HFFc6 (cell line): Measurements from ENCODE around the gene HUS1. TPM values are rescaled to one million over a fixed set of nuclear protein-coding genes. Genes with fewer than 3 reads are reported as not detected.

ENCODE experiments used
- DNase-seq: peaks from one replicate; pipeline ENCODE4 v3.0.0-alpha.2; 2018
- H3K27ac Mint-ChIP-seq: 2 replicates; pipeline ENCODE4 v1.8.0; 2020; ENCODE audit warnings: mild to moderate bottlenecking, mixed read lengths
- H3K27me3 Mint-ChIP-seq: 2 replicates; pipeline ENCODE4 v1.8.0; 2021; ENCODE audit warnings: mild to moderate bottlenecking, moderate library complexity, mixed read lengths; ENCODE audit not compliant: insufficient read depth
- H3K36me3 Mint-ChIP-seq: 2 replicates; pipeline ENCODE4 v1.8.0; 2021; ENCODE audit warnings: low read depth, mixed read lengths
- H3K4me1 Mint-ChIP-seq: 2 replicates; pipeline ENCODE4 v1.8.0; 2020; ENCODE audit warnings: low read depth, mixed read lengths
- H3K4me3 Mint-ChIP-seq: 2 replicates; pipeline ENCODE4 v1.8.0; 2020; ENCODE audit warnings: mild to moderate bottlenecking, moderate library complexity, mixed read lengths
- H3K9me3 Mint-ChIP-seq: 2 replicates; pipeline ENCODE4 v1.8.0; 2020; ENCODE audit warnings: mild to moderate bottlenecking, mixed read lengths
- total RNA-seq, 6 experiments: library from RNA; stranded (reverse); fragmentation: NEBNext Ultra II Directional; extraction: Animal tissue kit (Norgen Biotek cat#: 25700); gene quantifications; 2 replicates in 1 of 6; 3 replicates in 5 of 6; pipeline ENCODE4 v1.2.3, GENCODE V29; 2021
- TF ChIP-seq, protein P1 (sequence below): fragments of 200-600 bp; sonication (generic); IDR thresholded peaks from 2 replicates; pipeline ENCODE4 v1.5.0; 2021; ENCODE audit warnings: antibody characterized with exemption, mild to moderate bottlenecking

HUS1 gene
- total RNA-seq, 6 experiments from 2014 or later, result 27.8 to 39.2 (median 34.6) TPM

GRCh38 chr7:47937065-47937687 is 42.2 kb downstream of the HUS1 start:
- H3K4me3 Mint-ChIP-seq, result no peak overlapping the region
- H3K27ac Mint-ChIP-seq, result no peak overlapping the region
- no peak for DNase-seq
- peaks cover 26% of the 10 kb centered on the region for H3K4me1 Mint-ChIP-seq
- TF ChIP-seq, protein P1, sequence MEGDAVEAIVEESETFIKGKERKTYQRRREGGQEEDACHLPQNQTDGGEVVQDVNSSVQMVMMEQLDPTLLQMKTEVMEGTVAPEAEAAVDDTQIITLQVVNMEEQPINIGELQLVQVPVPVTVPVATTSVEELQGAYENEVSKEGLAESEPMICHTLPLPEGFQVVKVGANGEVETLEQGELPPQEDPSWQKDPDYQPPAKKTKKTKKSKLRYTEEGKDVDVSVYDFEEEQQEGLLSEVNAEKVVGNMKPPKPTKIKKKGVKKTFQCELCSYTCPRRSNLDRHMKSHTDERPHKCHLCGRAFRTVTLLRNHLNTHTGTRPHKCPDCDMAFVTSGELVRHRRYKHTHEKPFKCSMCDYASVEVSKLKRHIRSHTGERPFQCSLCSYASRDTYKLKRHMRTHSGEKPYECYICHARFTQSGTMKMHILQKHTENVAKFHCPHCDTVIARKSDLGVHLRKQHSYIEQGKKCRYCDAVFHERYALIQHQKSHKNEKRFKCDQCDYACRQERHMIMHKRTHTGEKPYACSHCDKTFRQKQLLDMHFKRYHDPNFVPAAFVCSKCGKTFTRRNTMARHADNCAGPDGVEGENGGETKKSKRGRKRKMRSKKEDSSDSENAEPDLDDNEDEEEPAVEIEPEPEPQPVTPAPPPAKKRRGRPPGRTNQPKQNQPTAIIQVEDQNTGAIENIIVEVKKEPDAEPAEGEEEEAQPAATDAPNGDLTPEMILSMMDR, result no peak
- H3K9me3 Mint-ChIP-seq, result no peaks in the 10 kb centered on the region
- no peaks in the 10 kb centered on the region for H3K36me3 Mint-ChIP-seq
- H3K27me3 Mint-ChIP-seq, result peaks cover 3% of the 10 kb centered on the region; the same call in 1 of the 2 replicates

DNA sequence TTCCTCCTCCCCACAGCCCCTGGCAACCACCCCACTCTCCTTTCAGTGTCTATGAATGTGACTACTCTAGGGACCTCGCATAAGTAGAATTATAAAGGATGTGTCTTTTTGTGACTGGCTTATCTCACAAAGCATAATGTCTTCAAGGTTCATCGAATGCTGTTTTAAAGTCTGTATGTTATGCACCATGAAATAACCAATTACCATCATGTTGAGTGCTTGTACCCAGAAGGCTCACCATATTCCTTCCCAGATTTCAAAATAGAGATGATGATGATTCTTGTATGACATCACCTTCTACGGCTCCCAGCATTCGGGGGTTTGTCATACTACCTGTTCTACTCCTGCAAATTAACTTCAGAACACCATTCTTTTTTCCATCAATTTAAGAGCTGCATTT is 43.1 kb downstream of the HUS1 start:
- TF ChIP-seq, protein P1, result no peak
- H3K27ac Mint-ChIP-seq, result no peak overlapping the region
- H3K36me3 Mint-ChIP-seq, result no peaks in the 10 kb centered on the region
- H3K9me3 Mint-ChIP-seq, result no peaks in the 10 kb centered on the region
- no peak for DNase-seq
- H3K4me1 Mint-ChIP-seq, result peaks cover 23% of the 10 kb centered on the region
- no peak overlapping the region for H3K4me3 Mint-ChIP-seq
- H3K27me3 Mint-ChIP-seq, result peaks cover 3% of the 10 kb centered on the region; the same call in 1 of the 2 replicates

DNA sequence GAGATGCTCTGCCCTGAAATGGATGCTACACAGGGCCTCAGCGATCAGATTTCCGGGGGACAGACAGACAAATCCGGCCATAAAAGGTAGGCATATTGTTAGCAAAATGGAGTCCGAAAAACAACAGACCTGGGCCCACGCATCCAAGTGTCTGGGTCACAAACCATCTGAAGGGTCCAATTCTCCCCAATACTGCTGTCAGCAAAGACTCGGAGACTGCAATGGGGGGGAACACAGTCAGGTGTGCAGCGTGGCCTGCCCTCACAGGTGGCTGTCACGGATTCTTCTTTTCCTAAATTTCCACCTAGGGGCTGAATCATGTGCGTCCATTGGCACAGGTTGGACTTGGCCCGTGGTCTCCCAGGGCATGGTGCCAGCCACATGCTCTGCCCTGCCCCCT is 44.1 kb downstream of the HUS1 start:
- peaks cover 3% of the 10 kb centered on the region; the same call in 1 of the 2 replicates for H3K27me3 Mint-ChIP-seq
- H3K36me3 Mint-ChIP-seq, result no peaks in the 10 kb centered on the region
- no peaks in the 10 kb centered on the region for H3K9me3 Mint-ChIP-seq
- H3K4me3 Mint-ChIP-seq, result no peak overlapping the region
- no peak for DNase-seq
- peaks cover 14% of the 10 kb centered on the region for H3K4me1 Mint-ChIP-seq
- TF ChIP-seq, protein P1, result no peak
- H3K27ac Mint-ChIP-seq, result no peak overlapping the region

- Mint-ChIP-seq H3K4me1 (peaks cover 9% of the 10 kb centered on the region), H3K27me3 (peaks cover 3% of the 10 kb centered on the region; the same call in 1 of the 2 replicates), H3K27ac (no peak overlapping the region), H3K9me3 (no peaks in the 10 kb centered on the region), H3K36me3 (no peaks in the 10 kb centered on the region), H3K4me3 (no peak overlapping the region)
- no peak for DNase-seq
- TF ChIP-seq, protein P1, result no peak
Observed at GRCh38 chr7:47934831-47935230, 44.6 kb downstream of the HUS1 start.

DNA sequence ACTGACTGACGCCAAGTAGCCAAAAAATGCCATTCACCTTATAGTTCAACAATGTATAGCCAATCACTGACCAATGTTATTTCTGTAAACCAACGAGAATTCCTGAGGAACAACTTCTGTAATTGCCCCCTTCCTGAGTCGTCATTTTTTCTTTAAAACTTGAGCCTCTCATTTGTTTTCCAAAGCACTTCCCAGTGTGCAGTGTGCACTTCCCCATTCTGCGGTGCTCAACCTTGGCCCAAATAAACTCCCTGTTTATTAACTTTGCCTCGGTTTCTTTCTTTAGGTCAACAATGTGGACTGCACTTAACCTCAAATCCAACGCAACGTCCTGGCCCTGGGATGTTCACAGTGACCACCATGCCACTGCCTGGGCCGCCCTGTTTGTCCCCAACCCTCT is 46.2 kb downstream of the HUS1 start:
- Mint-ChIP-seq H3K27me3 (peaks cover 3% of the 10 kb centered on the region; the same call in 1 of the 2 replicates), H3K4me1 (peaks cover 7% of the 10 kb centered on the region; the same call in 1 of the 2 replicates), H3K27ac (no peak overlapping the region), H3K36me3 (no peaks in the 10 kb centered on the region), H3K9me3 (no peaks in the 10 kb centered on the region), H3K4me3 (no peak overlapping the region)
- TF ChIP-seq, protein P1, result no peak
- no peak for DNase-seq
